Gastroesophageal sphincter (tissue), 4 donors: ENCODE results near the gene STAT6. TPM values are rescaled to one million over a fixed set of nuclear protein-coding genes. Genes with fewer than 3 reads are reported as not detected.

ENCODE experiments used
- ATAC-seq: fragments of 150-250 bp; one replicate; pipeline ENCODE4 v1.9.1; 2016; ENCODE audit warnings: mild to moderate bottlenecking, moderate library complexity
- H3K27ac ChIP-seq, 4 donors: fragments of 200-600 bp; sonication (generic) in 3 of 4; 1 replicate in 3 of 4; 2 replicates in 1 of 4; pipeline ENCODE4 v1.5.1; 2016 to 2019
- H3K27me3 ChIP-seq: fragments of 200-600 bp; sonication (generic); one replicate; pipeline ENCODE4 v1.5.1; 2019
- H3K36me3 ChIP-seq, 2 donors: fragments of 200-600 bp; sonication (generic); one replicate each; pipeline ENCODE4 v1.5.1; 2019; ENCODE audit warnings: control low read depth in 1 of 2
- H3K4me1 ChIP-seq, 3 donors: fragments of 200-600 bp; sonication (generic); 1 replicate in 2 of 3; 2 replicates in 1 of 3; pipeline ENCODE4 v1.5.1; 2016 to 2019; ENCODE audit warnings: control low read depth in 2 of 3
- H3K4me3 ChIP-seq, 2 donors: fragments of 200-600 bp; sonication (generic); one replicate each; pipeline ENCODE4 v1.5.1; 2019; ENCODE audit warnings: mild to moderate bottlenecking in 1 of 2, moderate library complexity in 1 of 2
- H3K9me3 ChIP-seq, 3 donors: fragments of 200-600 bp; sonication (generic); one replicate each; pipeline ENCODE4 v1.5.1; 2017 to 2019; ENCODE audit warnings: control low read depth in 2 of 3
- EP300 ChIP-seq: sonication (generic); formaldehyde crosslinking; IDR thresholded peaks from one replicate; pipeline ENCODE4 v1.6.1; 2017; ENCODE audit warnings: antibody characterized with exemption, mild to moderate bottlenecking
- POLR2A ChIP-seq, 2 donors: fragments of 450-650 bp; IDR thresholded peaks; one replicate each; pipeline ENCODE4 v1.6.1; 2017; ENCODE audit warnings: antibody characterized with exemption in 2 of 2, mild to moderate bottlenecking in 2 of 2, moderate library complexity in 1 of 2
- POLR2AphosphoS5 ChIP-seq: sonication (generic); formaldehyde crosslinking; IDR thresholded peaks from one replicate; pipeline ENCODE4 v1.6.1; 2017; ENCODE audit warnings: antibody characterized with exemption
- WGBS, 2 donors: methylation state at CpG; one replicate each; pipeline ENCODE4 v1.1.5; 2018; ENCODE audit warnings: low coverage in 1 of 2; 5-methylcytosine and 5-hydroxymethylcytosine counted together
- total RNA-seq, 4 donors: library from RNA; depleted of rRNA; stranded (reverse); fragments of >200 nt; gene quantifications; one replicate each; pipeline ENCODE4 v1.1.0, GENCODE V29; 2016
- TF ChIP-seq, protein P1 (sequence below), 4 experiments: fragments of 200-600 bp in 2 of 4; fragments of 450-650 bp in 2 of 4; sonication (generic) in 1 of 4; IDR thresholded peaks; one replicate each; pipeline ENCODE4 v1.5.1; 2017 to 2019; ENCODE audit warnings: antibody characterized with exemption in 4 of 4, mild to moderate bottlenecking in 2 of 4, moderate library complexity in 2 of 4

Gene STAT6
- total RNA-seq, 4 donors from 2014 or later = 92.5 to 166 (median 156) TPM

DNA sequence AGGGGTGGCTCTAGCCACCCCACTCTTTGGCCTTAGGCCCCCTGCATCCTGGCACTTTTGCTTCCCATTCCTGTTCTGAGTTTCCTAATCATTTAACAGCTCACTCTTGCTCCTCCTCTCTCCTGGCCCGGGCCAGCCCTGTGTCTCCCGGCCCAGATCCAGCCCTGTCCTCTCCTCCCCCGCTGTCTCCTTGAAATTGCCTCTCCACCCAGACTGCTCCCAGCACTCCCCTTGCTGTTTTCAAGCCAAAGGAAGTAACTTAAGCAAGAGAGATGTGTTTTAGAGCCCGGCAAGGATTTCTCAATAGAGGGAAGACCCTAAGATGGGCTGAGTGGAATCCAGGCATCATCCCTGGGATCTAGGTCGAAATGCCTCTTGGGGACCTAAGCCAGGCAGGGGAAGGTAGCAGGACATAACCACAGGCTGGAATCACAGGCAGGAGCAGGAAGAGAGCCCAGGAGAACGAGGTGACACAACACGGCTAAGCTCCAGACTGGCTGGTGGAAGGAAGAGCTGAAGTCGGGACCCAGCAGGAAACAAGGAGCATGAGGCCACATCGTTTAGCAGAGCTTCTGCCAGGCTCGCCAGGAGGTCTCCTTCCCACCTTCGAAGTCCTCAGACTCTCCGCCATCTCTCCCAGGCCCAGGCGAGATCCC is 38.2 kb upstream of the STAT6 start:
- H3K4me3 ChIP-seq = peak overlapping the region in 1 of 2 donors; percentile 8
- WGBS, 2 donors = 31 to 33% methylated on average over 7 to 10 of the region's 13 CpGs

DNA sequence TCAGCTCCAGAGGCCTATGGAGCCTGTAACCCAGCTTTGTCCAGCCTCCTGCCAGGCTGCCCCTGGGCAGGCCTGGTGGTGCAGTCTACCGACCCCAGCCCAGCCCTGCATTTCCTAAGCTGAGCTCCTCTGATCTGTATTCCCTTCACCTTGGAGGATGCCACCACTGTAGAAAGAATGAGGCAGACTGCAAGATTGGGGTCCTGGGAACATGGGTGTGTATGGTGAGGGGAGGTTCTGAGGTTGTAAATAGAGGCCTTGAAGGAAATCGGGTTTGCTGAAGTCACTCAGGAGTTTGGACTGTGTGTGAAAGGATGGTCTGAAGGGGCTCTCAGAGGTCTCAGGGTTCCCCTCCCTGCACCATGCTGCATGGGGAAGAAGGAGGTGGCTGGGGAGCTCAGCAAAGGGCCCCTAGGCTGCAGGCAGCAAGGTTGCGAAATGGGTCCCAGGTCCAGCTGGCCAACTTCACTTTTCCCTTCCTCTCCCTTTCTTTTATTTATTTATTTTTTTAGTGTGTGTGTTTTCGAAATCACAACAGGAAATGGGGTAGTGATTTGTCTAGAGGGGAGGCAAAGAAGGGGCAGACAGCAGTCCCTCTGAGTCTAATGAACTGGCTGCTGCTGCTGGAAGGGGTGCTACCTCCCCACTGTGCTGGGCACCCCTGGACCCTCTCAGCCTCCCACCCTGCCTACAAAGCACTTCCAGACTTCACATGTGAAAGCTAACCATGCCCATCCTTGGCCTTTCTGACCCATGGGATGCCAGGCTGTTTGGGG is 37.5 kb upstream of the STAT6 start:
- Histone ChIP-seq H3K27ac (peak overlapping the region; percentile 68 to 89 (median 82)), H3K36me3 (peaks cover 0 to 47% of the 10 kb centered on the region in 2 donors), H3K27me3 (no peaks in the 10 kb centered on the region), H3K4me1 (peaks cover 0 to 92% (median 74%) of the 10 kb centered on the region in 3 donors), H3K4me3 (peak overlapping the region in 1 of 2 donors; percentile 8), H3K9me3 (no peaks in the 10 kb centered on the region)
- ATAC-seq = peak; percentile 55
- no peak for TF ChIP-seq POLR2A (IDR thresholded peaks at IDR 0.05)
- WGBS, 2 donors = 45 to 70% methylated on average over 3 to 4 of the region's 4 CpGs

More for the DNA sequence above, 38.2 kb upstream of the STAT6 start:
- Histone ChIP-seq H3K36me3 (peaks cover 0 to 47% of the 10 kb centered on the region in 2 donors), H3K27ac (peak overlapping the region; percentile 68 to 89 (median 82)), H3K4me1 (peaks cover 0 to 98% (median 74%) of the 10 kb centered on the region in 3 donors), H3K27me3 (no peaks in the 10 kb centered on the region), H3K9me3 (no peaks in the 10 kb centered on the region)
- TF ChIP-seq POLR2AphosphoS5 (peak; percentile 29), EP300 (no peak)
- ATAC-seq = peak; percentile 90

DNA sequence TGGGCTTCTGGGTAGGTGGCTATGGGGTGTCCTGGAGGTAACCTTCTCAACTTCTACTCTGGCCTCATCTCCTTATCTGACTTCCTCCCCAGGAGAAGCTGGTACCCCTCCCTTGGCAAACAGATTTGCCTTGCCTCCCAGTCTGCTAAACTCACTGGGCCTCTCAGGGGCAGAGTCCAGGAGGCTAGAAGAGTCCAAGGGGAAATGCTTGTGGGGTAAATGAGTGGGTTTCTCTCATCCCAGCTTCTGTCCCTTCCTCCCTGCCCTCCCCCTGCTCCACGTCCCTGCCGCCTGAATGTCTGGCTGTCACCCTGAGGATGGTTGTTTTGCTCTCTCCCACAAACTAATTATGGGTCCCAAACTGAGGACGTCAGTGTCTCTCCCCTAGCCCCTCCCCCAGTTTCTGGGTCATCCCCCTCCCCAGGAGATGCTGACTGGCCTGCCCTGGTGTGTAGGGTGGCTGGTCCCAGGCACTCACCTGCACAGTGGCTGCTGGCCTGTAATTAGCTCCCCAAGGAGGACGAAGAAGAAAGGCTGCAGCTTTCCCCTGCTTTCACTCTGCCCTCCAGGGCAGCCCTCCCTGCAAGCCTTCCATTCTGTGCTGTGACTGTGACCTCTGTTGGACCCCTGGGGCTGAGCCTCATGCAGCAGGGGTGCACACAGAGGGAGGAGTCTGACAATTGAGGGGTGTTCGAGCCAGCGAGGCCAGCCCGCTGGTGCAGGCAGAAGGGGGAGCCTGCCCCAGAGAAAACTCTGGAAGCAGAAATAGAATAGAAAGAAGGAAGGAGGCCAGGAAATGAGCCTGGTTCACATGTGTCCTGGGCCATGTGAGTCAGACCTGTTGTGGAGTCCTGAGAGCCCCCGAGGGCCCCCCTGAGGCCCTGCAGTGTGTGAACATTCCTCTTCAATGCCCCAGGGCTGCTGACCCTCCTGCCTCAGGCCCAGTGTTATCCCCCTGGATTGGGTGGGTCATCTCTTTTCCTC is 36.1 kb upstream of the STAT6 start, which contains the start of gene LRP1-AS:
Gene LRP1-AS, minus strand, starts transcription at position 659 of the 984 bp plus-strand sequence.
- H3K36me3 ChIP-seq = peaks cover 0 to 60% of the 10 kb centered on the region in 2 donors
- H3K4me3 ChIP-seq = no peak within 1 kb of the TSS
- H3K4me1 ChIP-seq = peaks cover 0 to 92% (median 63%) of the 10 kb centered on the region in 3 donors
- 33% methylated on average over 4 of the region's 8 CpGs; no CpG with 5 or more reads in 1 of the 2 donors for WGBS, 2 donors
- TF ChIP-seq POLR2AphosphoS5 = no peak
- TF ChIP-seq EP300 = no peak
- TF ChIP-seq, protein P1, sequence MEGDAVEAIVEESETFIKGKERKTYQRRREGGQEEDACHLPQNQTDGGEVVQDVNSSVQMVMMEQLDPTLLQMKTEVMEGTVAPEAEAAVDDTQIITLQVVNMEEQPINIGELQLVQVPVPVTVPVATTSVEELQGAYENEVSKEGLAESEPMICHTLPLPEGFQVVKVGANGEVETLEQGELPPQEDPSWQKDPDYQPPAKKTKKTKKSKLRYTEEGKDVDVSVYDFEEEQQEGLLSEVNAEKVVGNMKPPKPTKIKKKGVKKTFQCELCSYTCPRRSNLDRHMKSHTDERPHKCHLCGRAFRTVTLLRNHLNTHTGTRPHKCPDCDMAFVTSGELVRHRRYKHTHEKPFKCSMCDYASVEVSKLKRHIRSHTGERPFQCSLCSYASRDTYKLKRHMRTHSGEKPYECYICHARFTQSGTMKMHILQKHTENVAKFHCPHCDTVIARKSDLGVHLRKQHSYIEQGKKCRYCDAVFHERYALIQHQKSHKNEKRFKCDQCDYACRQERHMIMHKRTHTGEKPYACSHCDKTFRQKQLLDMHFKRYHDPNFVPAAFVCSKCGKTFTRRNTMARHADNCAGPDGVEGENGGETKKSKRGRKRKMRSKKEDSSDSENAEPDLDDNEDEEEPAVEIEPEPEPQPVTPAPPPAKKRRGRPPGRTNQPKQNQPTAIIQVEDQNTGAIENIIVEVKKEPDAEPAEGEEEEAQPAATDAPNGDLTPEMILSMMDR (IDR thresholded peaks at IDR 0.05) = no peak
- no peak for TF ChIP-seq POLR2A (IDR thresholded peaks at IDR 0.05)
- H3K9me3 ChIP-seq = no peaks in the 10 kb centered on the region
- no peaks in the 10 kb centered on the region for H3K27me3 ChIP-seq
- ATAC-seq = no peak
- peak within 1 kb of the TSS in 3 of 4 donors; percentile 81 to 89 (median 84) for H3K27ac ChIP-seq

DNA sequence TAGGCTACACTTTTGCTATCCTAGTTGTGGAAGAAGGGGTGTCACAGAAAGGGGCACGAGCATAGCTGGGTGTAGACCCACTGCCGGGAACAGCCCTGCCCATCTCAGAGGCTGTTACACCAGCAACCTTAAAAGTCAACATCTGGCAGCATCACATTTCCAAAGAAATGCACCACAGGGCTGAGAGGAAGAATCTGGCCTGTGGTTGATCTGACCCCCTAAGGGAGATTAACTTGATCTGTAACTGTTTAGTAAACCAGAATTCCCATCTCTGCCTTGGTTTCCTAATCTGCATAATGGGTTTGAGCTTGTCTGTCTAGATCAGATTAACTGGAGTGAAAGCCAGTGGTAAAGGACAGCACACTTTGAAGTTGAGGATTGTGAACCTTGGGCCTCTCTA is 34.9 kb upstream of the STAT6 start:
- no peaks in the 10 kb centered on the region for H3K27me3 ChIP-seq
- TF ChIP-seq, protein P1 (IDR thresholded peaks at IDR 0.05) = no peak
- TF ChIP-seq POLR2AphosphoS5 = no peak
- TF ChIP-seq POLR2A (IDR thresholded peaks at IDR 0.05) = no peak
- no peak for TF ChIP-seq EP300
- 35% methylated on average over 2 of the region's 2 CpGs; no CpG with 5 or more reads in 1 of the 2 donors for WGBS, 2 donors
- H3K9me3 ChIP-seq = no peaks in the 10 kb centered on the region
- no peak overlapping the region for H3K4me3 ChIP-seq
- peaks cover 0 to 92% (median 54%) of the 10 kb centered on the region in 3 donors for H3K4me1 ChIP-seq
- peak overlapping the region in 3 of 4 donors; percentile 56 to 84 (median 81) for H3K27ac ChIP-seq
- no peak for ATAC-seq
- H3K36me3 ChIP-seq = peaks cover 0 to 71% of the 10 kb centered on the region in 2 donors

DNA sequence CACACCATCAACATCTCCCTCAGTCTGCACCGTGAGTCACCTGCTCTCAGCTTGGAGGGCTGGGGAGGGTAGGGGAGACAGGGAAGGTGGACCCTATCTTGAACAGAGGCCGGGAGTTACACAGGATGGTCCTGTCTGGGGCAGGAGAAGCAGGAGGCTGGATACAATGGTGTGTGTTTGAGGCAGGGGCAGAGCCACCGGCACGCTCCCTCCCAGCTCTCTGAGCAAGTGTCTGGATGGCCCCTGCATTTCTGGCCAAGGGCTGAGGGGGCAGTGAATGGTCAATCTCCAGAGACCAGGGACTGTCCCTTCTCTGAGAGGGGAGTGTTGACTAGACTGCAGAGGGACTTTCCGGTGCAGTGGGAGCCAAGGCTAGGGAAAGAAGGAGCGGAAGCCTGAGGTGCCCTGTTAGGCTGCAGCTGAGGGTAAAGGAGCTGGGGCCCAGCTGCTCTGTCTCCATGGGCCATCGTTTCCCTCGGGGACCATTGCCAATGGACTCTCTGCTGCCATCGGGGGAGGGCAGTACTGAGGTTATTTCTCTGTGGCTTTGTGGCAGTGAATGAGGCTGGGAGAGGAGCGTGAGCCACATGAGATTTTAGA is 34.4 kb upstream of the STAT6 start:
- WGBS, 2 donors = 0 to 31% methylated on average over 1 to 6 of the region's 10 CpGs
- peaks cover 0 to 76% of the 10 kb centered on the region in 2 donors for H3K36me3 ChIP-seq
- H3K27ac ChIP-seq = peak overlapping the region in 3 of 4 donors; percentile 20 to 84 (median 81)

More for the DNA sequence above, 34.4 kb upstream of the STAT6 start:
- Histone ChIP-seq H3K4me1 (peaks cover 0 to 92% (median 49%) of the 10 kb centered on the region in 3 donors), H3K9me3 (no peaks in the 10 kb centered on the region), H3K27me3 (no peaks in the 10 kb centered on the region), H3K4me3 (no peak overlapping the region)
- no peak for ATAC-seq
- no peak for TF ChIP-seq POLR2A (IDR thresholded peaks at IDR 0.05)
- no peak for TF ChIP-seq POLR2AphosphoS5
- TF ChIP-seq EP300 = no peak
- TF ChIP-seq, protein P1 (IDR thresholded peaks at IDR 0.05) = no peak
